Mesenchymal stem cell (in vitro differentiated cells and primary cell): ENCODE data around the gene FOXN4.
A peak's percentile ranks its signal among the peaks of the same experiment; 100 is the strongest.

Experiments used
- DNase-seq: peaks from one replicate; pipeline ENCODE4 v3.0.0-alpha.2; 2013
- H2AFZ ChIP-seq: one replicate; pipeline ENCODE4 v1.6.1; 2013; ENCODE audit warnings: low read depth, mild to moderate bottlenecking, control low read depth, inconsistent platforms, low read length, moderate library complexity
- H2AK5ac ChIP-seq: 2 replicates; pipeline ENCODE4 v1.6.1; 2013; ENCODE audit warnings: low read length, moderate library complexity, mild to moderate bottlenecking, inconsistent platforms; ENCODE audit not compliant: severe bottlenecking
- H2BK120ac ChIP-seq: one replicate; pipeline ENCODE4 v1.6.1; 2013; ENCODE audit warnings: low read depth, mild to moderate bottlenecking, inconsistent platforms, low read length, moderate library complexity
- H2BK12ac ChIP-seq, 2 experiments: one replicate each; pipeline ENCODE4 v1.6.1; 2013; ENCODE audit warnings: inconsistent platforms in 2 of 2, low read length in 2 of 2, mild to moderate bottlenecking in 2 of 2, moderate library complexity in 2 of 2, control low read depth in 1 of 2
- H2BK15ac ChIP-seq: one replicate; pipeline ENCODE4 v1.6.1; 2013; ENCODE audit warnings: mild to moderate bottlenecking, low read depth, inconsistent platforms; ENCODE audit not compliant: poor library complexity, severe bottlenecking
- H2BK5ac ChIP-seq: 2 replicates; pipeline ENCODE4 v1.6.1; 2013; ENCODE audit warnings: low read depth, mild to moderate bottlenecking, low read length, control low read depth, inconsistent platforms; ENCODE audit not compliant: poor library complexity, severe bottlenecking
- H3K14ac ChIP-seq, 2 experiments: one replicate each; pipeline ENCODE4 v1.6.1; 2013; ENCODE audit warnings: inconsistent platforms in 2 of 2, low read length in 2 of 2, control low read depth in 1 of 2, mild to moderate bottlenecking in 1 of 2, moderate library complexity in 1 of 2
- H3K18ac ChIP-seq, 2 experiments: one replicate each; pipeline ENCODE4 v1.6.1; 2013; ENCODE audit warnings: inconsistent platforms in 2 of 2, low read length in 2 of 2, control low read depth in 1 of 2, low read depth in 1 of 2, mild to moderate bottlenecking in 1 of 2
- H3K23ac ChIP-seq, 2 experiments: one replicate each; pipeline ENCODE4 v1.6.1; 2013; ENCODE audit warnings: inconsistent platforms in 2 of 2, low read length in 2 of 2, mild to moderate bottlenecking in 2 of 2, moderate library complexity in 2 of 2, control low read depth in 1 of 2
- H3K27ac ChIP-seq: 2 replicates; pipeline ENCODE4 v1.5.1; 2013; ENCODE audit warnings: mild to moderate bottlenecking, moderate library complexity, low read length, control low read depth, inconsistent platforms; ENCODE audit not compliant: poor library complexity, severe bottlenecking
- H3K27me3 ChIP-seq, 2 experiments: 2 replicates each; pipeline versions ENCODE4 v1.6.1 to v1.7.0; 2013; ENCODE audit warnings: low read length in 2 of 2, mild to moderate bottlenecking in 2 of 2, moderate library complexity in 2 of 2, control low read depth in 1 of 2, inconsistent platforms in 1 of 2; ENCODE audit not compliant: control insufficient read depth in 1 of 2, insufficient read depth in 1 of 2
- H3K36me3 ChIP-seq, 2 experiments: 2 replicates each; pipeline versions ENCODE4 v1.6.1 to v1.7.0; 2013; ENCODE audit warnings: low read length in 2 of 2, control low read depth in 1 of 2, inconsistent platforms in 1 of 2, low read depth in 1 of 2, mild to moderate bottlenecking in 1 of 2; ENCODE audit not compliant: insufficient read depth in 2 of 2, control insufficient read depth in 1 of 2
- H3K4ac ChIP-seq, 2 experiments: one replicate each; pipeline ENCODE4 v1.6.1; 2013; ENCODE audit warnings: inconsistent platforms in 2 of 2, low read length in 2 of 2, mild to moderate bottlenecking in 2 of 2, moderate library complexity in 2 of 2, control low read depth in 1 of 2, low read depth in 1 of 2
- H3K4me1 ChIP-seq: 2 replicates; pipeline ENCODE4 v1.6.1; 2013; ENCODE audit warnings: low read depth, low read length, control low read depth; ENCODE audit not compliant: control insufficient read depth, insufficient read depth
- H3K4me2 ChIP-seq: 2 replicates; pipeline ENCODE4 v1.6.1; 2013; ENCODE audit warnings: low read length, mild to moderate bottlenecking, inconsistent platforms; ENCODE audit not compliant: poor library complexity, severe bottlenecking
- H3K4me3 ChIP-seq, 2 experiments: 2 replicates each; pipeline versions ENCODE4 v1.5.1 to v1.7.0; 2013; ENCODE audit warnings: low read length in 2 of 2, mild to moderate bottlenecking in 2 of 2, control low read depth in 1 of 2, low read depth in 1 of 2; ENCODE audit not compliant: insufficient read depth in 1 of 2
- H3K79me1 ChIP-seq: replicated peaks from 2 replicates; pipeline ENCODE4 v1.6.1; 2013; ENCODE audit warnings: mild to moderate bottlenecking, control low read depth, low read length, inconsistent platforms; ENCODE audit not compliant: poor library complexity, severe bottlenecking
- H3K9ac ChIP-seq: 2 replicates; pipeline ENCODE4 v1.7.0; 2013; ENCODE audit warnings: mild to moderate bottlenecking, low read length, moderate library complexity
- H3K9me3 ChIP-seq: 2 replicates; pipeline ENCODE4 v1.7.0; 2013; ENCODE audit warnings: mild to moderate bottlenecking, low read length; ENCODE audit not compliant: control insufficient read depth
- H4K8ac ChIP-seq: one replicate; pipeline ENCODE4 v1.6.1; 2013; ENCODE audit warnings: inconsistent platforms, mild to moderate bottlenecking, low read length, moderate library complexity
- H4K91ac ChIP-seq: one replicate; pipeline ENCODE4 v1.6.1; 2013; ENCODE audit warnings: mild to moderate bottlenecking, low read length, inconsistent platforms
- WGBS: methylation state at CpG from one replicate; pipeline ENCODE4 v1.1.7; 2013; ENCODE audit warnings: mixed read lengths; 5-methylcytosine and 5-hydroxymethylcytosine counted together

FOXN4 gene

GRCh38 chr12:109270494-109270893 is 38.6 kb downstream of the FOXN4 start:
- Histone ChIP-seq H3K4me1 (no peaks in the 10 kb centered on the region), H3K4me2 (no peak overlapping the region), H3K9ac (no peak overlapping the region), H4K8ac (no peak overlapping the region), H3K79me1 (no peaks in the 10 kb centered on the region), H3K36me3 (peaks cover 2 to 4% of the 10 kb centered on the region in 2 experiments), H4K91ac (no peak overlapping the region), H2AFZ (no peak overlapping the region), H3K9me3 (peaks cover 8% of the 10 kb centered on the region), H2BK5ac (no peak overlapping the region), H2BK12ac (no peak overlapping the region), H3K27ac (no peak overlapping the region), H2AK5ac (no peak overlapping the region), H2BK15ac (no peak overlapping the region), H3K4me3 (no peak overlapping the region), H3K18ac (no peak overlapping the region), H3K27me3 (peaks cover 7% of the 10 kb centered on the region in 2 experiments), H3K23ac (no peak overlapping the region), H3K4ac (no peak overlapping the region), H2BK120ac (no peak overlapping the region), H3K14ac (no peak overlapping the region)
- DNase-seq = no peak
- 0% methylated on average over 1 of the region's 1 CpG for WGBS

- Histone ChIP-seq H3K14ac (no peak overlapping the region), H3K4me2 (no peak overlapping the region), H3K79me1 (no peaks in the 10 kb centered on the region), H3K23ac (no peak overlapping the region), H3K4ac (no peak overlapping the region), H3K9me3 (peaks cover 8% of the 10 kb centered on the region), H3K18ac (no peak overlapping the region), H2AK5ac (no peak overlapping the region), H3K4me1 (no peaks in the 10 kb centered on the region), H4K91ac (no peak overlapping the region), H2BK120ac (no peak overlapping the region), H2BK12ac (no peak overlapping the region), H3K9ac (no peak overlapping the region), H2BK15ac (peak overlapping the region; percentile 3), H2BK5ac (no peak overlapping the region), H2AFZ (no peak overlapping the region), H3K27me3 (peaks cover 0 to 7% of the 10 kb centered on the region in 2 experiments), H4K8ac (no peak overlapping the region), H3K36me3 (peaks cover 9 to 10% of the 10 kb centered on the region in 2 experiments), H3K27ac (no peak overlapping the region), H3K4me3 (no peak overlapping the region)
- WGBS = 75% methylated on average over 3 of the region's 3 CpGs
- no peak for DNase-seq
These were observed 39.7 kb downstream of the FOXN4 start for GRCh38 chr12:109269428-109269827.

GRCh38 chr12:109268896-109269295 is 40.2 kb downstream of the FOXN4 start:
- H3K23ac ChIP-seq = no peak overlapping the region
- no peak overlapping the region for H2BK120ac ChIP-seq
- WGBS = 80% methylated on average over 4 of the region's 4 CpGs
- no peak overlapping the region for H3K18ac ChIP-seq
- no peak overlapping the region for H3K4ac ChIP-seq
- H4K8ac ChIP-seq = no peak overlapping the region
- H2BK12ac ChIP-seq = no peak overlapping the region
- no peak overlapping the region for H3K14ac ChIP-seq
- no peak for DNase-seq
- H4K91ac ChIP-seq = no peak overlapping the region
- H2AFZ ChIP-seq = no peak overlapping the region
- peaks cover 0 to 7% of the 10 kb centered on the region in 2 experiments for H3K27me3 ChIP-seq
- no peak overlapping the region for H3K4me3 ChIP-seq
- no peaks in the 10 kb centered on the region for H3K4me1 ChIP-seq
- no peak overlapping the region for H2AK5ac ChIP-seq
- H2BK5ac ChIP-seq = no peak overlapping the region
- H3K4me2 ChIP-seq = no peak overlapping the region
- no peak overlapping the region for H3K27ac ChIP-seq
- H3K36me3 ChIP-seq = peaks cover 9 to 10% of the 10 kb centered on the region in 2 experiments
- peaks cover 8% of the 10 kb centered on the region for H3K9me3 ChIP-seq
- no peak overlapping the region for H3K9ac ChIP-seq
- H3K79me1 ChIP-seq = no peaks in the 10 kb centered on the region
- no peak overlapping the region for H2BK15ac ChIP-seq

- no peak overlapping the region for H2BK12ac ChIP-seq
- no peak overlapping the region for H3K18ac ChIP-seq
- no peak overlapping the region for H2AFZ ChIP-seq
- no peak overlapping the region for H3K4me2 ChIP-seq
- H3K23ac ChIP-seq = no peak overlapping the region
- no peak overlapping the region for H3K4me3 ChIP-seq
- no peak for DNase-seq
- no peak overlapping the region for H3K9ac ChIP-seq
- H3K4ac ChIP-seq = no peak overlapping the region
- no peaks in the 10 kb centered on the region for H3K27me3 ChIP-seq
- no peak overlapping the region for H4K8ac ChIP-seq
- no peak overlapping the region for H3K27ac ChIP-seq
- no peak overlapping the region for H3K14ac ChIP-seq
- no peaks in the 10 kb centered on the region for H3K79me1 ChIP-seq
- no peak overlapping the region for H2BK120ac ChIP-seq
- 85% methylated on average over 14 of the region's 14 CpGs for WGBS
- H2AK5ac ChIP-seq = no peak overlapping the region
- H2BK15ac ChIP-seq = no peak overlapping the region
- H3K4me1 ChIP-seq = no peaks in the 10 kb centered on the region
- peaks cover 9 to 16% of the 10 kb centered on the region in 2 experiments for H3K36me3 ChIP-seq
- peaks cover 8% of the 10 kb centered on the region for H3K9me3 ChIP-seq
- H2BK5ac ChIP-seq = no peak overlapping the region
- no peak overlapping the region for H4K91ac ChIP-seq
These were observed 41.7 kb downstream of the FOXN4 start for GRCh38 chr12:109267361-109267760.
